ENCODE data around the gene TUBB6.

DNA sequence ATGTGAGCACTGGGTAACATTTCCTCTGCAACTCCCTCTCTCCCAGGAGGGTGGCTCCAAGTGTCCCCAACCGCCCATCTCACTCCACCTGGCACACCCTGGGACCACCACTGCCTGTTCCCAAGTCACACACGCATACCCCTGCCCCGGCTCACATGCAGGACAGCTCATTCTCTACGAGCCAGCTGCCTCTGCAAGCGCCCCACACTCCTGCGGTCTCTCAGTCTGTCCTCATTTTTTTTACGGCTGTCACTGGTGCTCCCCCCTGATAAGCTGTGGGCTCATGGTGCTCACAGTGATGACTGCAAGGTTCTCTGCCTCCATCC is 38.2 kb downstream of the TUBB6 start:
- TF ChIP-seq, protein P1, sequence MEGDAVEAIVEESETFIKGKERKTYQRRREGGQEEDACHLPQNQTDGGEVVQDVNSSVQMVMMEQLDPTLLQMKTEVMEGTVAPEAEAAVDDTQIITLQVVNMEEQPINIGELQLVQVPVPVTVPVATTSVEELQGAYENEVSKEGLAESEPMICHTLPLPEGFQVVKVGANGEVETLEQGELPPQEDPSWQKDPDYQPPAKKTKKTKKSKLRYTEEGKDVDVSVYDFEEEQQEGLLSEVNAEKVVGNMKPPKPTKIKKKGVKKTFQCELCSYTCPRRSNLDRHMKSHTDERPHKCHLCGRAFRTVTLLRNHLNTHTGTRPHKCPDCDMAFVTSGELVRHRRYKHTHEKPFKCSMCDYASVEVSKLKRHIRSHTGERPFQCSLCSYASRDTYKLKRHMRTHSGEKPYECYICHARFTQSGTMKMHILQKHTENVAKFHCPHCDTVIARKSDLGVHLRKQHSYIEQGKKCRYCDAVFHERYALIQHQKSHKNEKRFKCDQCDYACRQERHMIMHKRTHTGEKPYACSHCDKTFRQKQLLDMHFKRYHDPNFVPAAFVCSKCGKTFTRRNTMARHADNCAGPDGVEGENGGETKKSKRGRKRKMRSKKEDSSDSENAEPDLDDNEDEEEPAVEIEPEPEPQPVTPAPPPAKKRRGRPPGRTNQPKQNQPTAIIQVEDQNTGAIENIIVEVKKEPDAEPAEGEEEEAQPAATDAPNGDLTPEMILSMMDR (conservative IDR thresholded peaks at IDR 0.05 in 1 of 2, IDR thresholded peaks at IDR 0.05 in 1 of 2; ENCODE audit: extremely low read depth in 1 of 2, insufficient read depth in 1 of 2, low read depth in 1 of 2, low read length in 2 of 2) = no peak
- TF ChIP-seq EZH2 (IDR thresholded peaks at IDR 0.05; ENCODE audit: borderline replicate concordance, low read length) = no peak

All from mammary epithelial cell (primary cell).